GM23338 (cell line): ENCODE results near the gene MORC3. TPM values are rescaled to one million over a fixed set of nuclear protein-coding genes. Genes with fewer than 3 reads are reported as not detected.

Experiments used
- ATAC-seq: fragments of 200-7000 bp; cut with Tn5 transposase; 3 replicates; pipeline ENCODE4 v1.9.1; 2020
- DNase-seq: peaks from one replicate; pipeline ENCODE4 v3.0.0-alpha.2; 2015; ENCODE audit warnings: low spot score
- H2AFZ ChIP-seq: fragments of 200-600 bp; sonication (generic); 2 replicates; pipeline ENCODE4 v1.8.0; 2016; ENCODE audit warnings: antibody characterized with exemption, mild to moderate bottlenecking, moderate library complexity
- H3F3A ChIP-seq: fragments of 200-600 bp; sonication (generic); replicated peaks from 2 replicates; pipeline ENCODE4 v1.8.0; 2017; ENCODE audit warnings: antibody characterized with exemption, mixed run types, low read depth
- H3K27ac ChIP-seq: fragments of 200-600 bp; sonication (generic); 2 replicates; pipeline ENCODE4 v1.6.1; 2016; ENCODE audit warnings: low read depth
- H3K27me3 ChIP-seq: fragments of 200-600 bp; sonication (generic); 2 replicates; pipeline ENCODE4 v1.8.0; 2016; ENCODE audit warnings: mild to moderate bottlenecking, mixed run types, moderate library complexity; ENCODE audit not compliant: insufficient read depth
- H3K36me3 ChIP-seq: fragments of 200-600 bp; sonication (generic); 2 replicates; pipeline ENCODE4 v1.8.0; 2016; ENCODE audit warnings: mild to moderate bottlenecking; ENCODE audit not compliant: insufficient read depth
- H3K4me1 ChIP-seq: fragments of 200-600 bp; sonication (generic); 2 replicates; pipeline ENCODE4 v1.8.0; 2016; ENCODE audit warnings: mild to moderate bottlenecking, moderate library complexity; ENCODE audit not compliant: insufficient read depth
- H3K4me2 ChIP-seq: fragments of 200-600 bp; sonication (generic); 2 replicates; pipeline ENCODE4 v1.7.1; 2017; ENCODE audit warnings: mixed run types
- H3K4me3 ChIP-seq: fragments of 200-600 bp; sonication (generic); 2 replicates; pipeline ENCODE4 v1.6.1; 2016; ENCODE audit warnings: mixed run types
- H3K79me2 ChIP-seq: fragments of 200-600 bp; sonication (generic); replicated peaks from 2 replicates; pipeline ENCODE4 v1.8.0; 2017; ENCODE audit warnings: mild to moderate bottlenecking; ENCODE audit not compliant: insufficient read depth
- H3K9me2 ChIP-seq: fragments of 200-600 bp; sonication (generic); 2 replicates; pipeline ENCODE4 v1.8.0; 2017; ENCODE audit not compliant: insufficient read depth
- H4K20me1 ChIP-seq: fragments of 200-600 bp; sonication (generic); replicated peaks from 2 replicates; pipeline ENCODE4 v1.8.0; 2017; ENCODE audit warnings: mild to moderate bottlenecking; ENCODE audit not compliant: insufficient read depth
- H3K27ac Mint-ChIP-seq: 2 replicates; pipeline ENCODE4 v1.8.0; 2020; ENCODE audit warnings: inconsistent platforms, mild to moderate bottlenecking, moderate library complexity, mixed read lengths
- H3K27me3 Mint-ChIP-seq: 3 replicates; pipeline ENCODE4 v1.8.0; 2022; ENCODE audit warnings: low read depth, mild to moderate bottlenecking, moderate library complexity, mixed read lengths, inconsistent platforms; ENCODE audit not compliant: insufficient read depth, poor library complexity
- H3K36me3 Mint-ChIP-seq: 3 replicates; pipeline ENCODE4 v1.8.0; 2021; ENCODE audit warnings: low read depth, mild to moderate bottlenecking, inconsistent platforms, moderate library complexity, mixed read lengths
- H3K4me1 Mint-ChIP-seq: 3 replicates; pipeline ENCODE4 v1.8.0; 2020; ENCODE audit warnings: mild to moderate bottlenecking, inconsistent platforms, mixed read lengths
- H3K4me3 Mint-ChIP-seq: 3 replicates; pipeline ENCODE4 v1.8.0; 2021; ENCODE audit warnings: moderate library complexity, mild to moderate bottlenecking, inconsistent platforms, mixed read lengths
- H3K9me3 Mint-ChIP-seq: 3 replicates; pipeline ENCODE4 v1.8.0; 2020; ENCODE audit warnings: moderate library complexity, mild to moderate bottlenecking, inconsistent platforms, mixed read lengths
- CREB1 ChIP-seq: fragments of 250-450 bp; sonication (Bioruptor Pico); IDR thresholded peaks from 2 replicates; pipeline ENCODE4 v1.5.0; 2020; ENCODE audit warnings: low read depth, mild to moderate bottlenecking, moderate library complexity
- EZH2 ChIP-seq: fragments of 200-600 bp; sonication (generic); IDR thresholded peaks from one replicate; pipeline ENCODE4 v1.8.0; 2017; ENCODE audit warnings: antibody characterized with exemption, mild to moderate bottlenecking, low read depth; ENCODE audit not compliant: unreplicated experiment
- EZH2phosphoT487 ChIP-seq: fragments of 200-600 bp; sonication (generic); IDR thresholded peaks from one replicate; pipeline ENCODE4 v1.8.1; 2018; ENCODE audit warnings: antibody characterized with exemption; ENCODE audit not compliant: unreplicated experiment
- JUNB ChIP-seq: IDR thresholded peaks from one replicate; pipeline ENCODE4 v1.6.1; 2016; ENCODE audit warnings: antibody characterized with exemption; ENCODE audit not compliant: unreplicated experiment
- POLR2AphosphoS5 ChIP-seq: IDR thresholded peaks from 2 replicates; pipeline ENCODE4 v1.6.1; 2016; ENCODE audit warnings: antibody characterized with exemption, low read depth
- STAT1 ChIP-seq: IDR thresholded peaks from one replicate; pipeline ENCODE4 v1.6.1; 2016; ENCODE audit warnings: antibody characterized with exemption; ENCODE audit not compliant: unreplicated experiment
- ZNF114 ChIP-seq: fragments of 250-450 bp; sonication (Bioruptor Pico); IDR thresholded peaks from 2 replicates; pipeline ENCODE4 v1.5.0; 2020; ENCODE audit warnings: mild to moderate bottlenecking, moderate library complexity
- ZNF331 ChIP-seq: fragments of 250-450 bp; sonication (Bioruptor Pico); IDR thresholded peaks from 2 replicates; pipeline ENCODE4 v1.5.0; 2020; ENCODE audit warnings: low read depth, mild to moderate bottlenecking, moderate library complexity
- polyA plus RNA-seq: library from polyadenylated mRNA; unstranded; fragments of >200 nt; fragmentation: Nextera tagmentation; extraction: Ambion mirVana; gene quantifications from 2 replicates; pipeline ENCODE4 v1.2.1, GENCODE V29; 2016
- total RNA-seq: library from RNA; depleted of rRNA; stranded (reverse); fragments of >200 nt; shearing (Covaris generic); gene quantifications from 2 replicates; pipeline ENCODE4 v1.2.3, GENCODE V29; 2014
- TF ChIP-seq, protein P1 (sequence below): IDR thresholded peaks from one replicate; pipeline ENCODE4 v1.6.1; 2018; ENCODE audit warnings: antibody characterized with exemption; ENCODE audit not compliant: unreplicated experiment
- TF ChIP-seq, protein P2 (sequence below): fragments of 250-450 bp; sonication (Bioruptor Pico); IDR thresholded peaks from 2 replicates; pipeline ENCODE4 v1.5.0; 2020; ENCODE audit warnings: mild to moderate bottlenecking, moderate library complexity
- TF ChIP-seq, protein P3 (sequence below): IDR thresholded peaks from 2 replicates; pipeline ENCODE4 v1.6.1; 2016; ENCODE audit warnings: antibody characterized with exemption

MORC3 gene
- total and polyA plus RNA-seq, 2 experiments from 2014 or later, result 11.5 to 25.4 TPM

DNA sequence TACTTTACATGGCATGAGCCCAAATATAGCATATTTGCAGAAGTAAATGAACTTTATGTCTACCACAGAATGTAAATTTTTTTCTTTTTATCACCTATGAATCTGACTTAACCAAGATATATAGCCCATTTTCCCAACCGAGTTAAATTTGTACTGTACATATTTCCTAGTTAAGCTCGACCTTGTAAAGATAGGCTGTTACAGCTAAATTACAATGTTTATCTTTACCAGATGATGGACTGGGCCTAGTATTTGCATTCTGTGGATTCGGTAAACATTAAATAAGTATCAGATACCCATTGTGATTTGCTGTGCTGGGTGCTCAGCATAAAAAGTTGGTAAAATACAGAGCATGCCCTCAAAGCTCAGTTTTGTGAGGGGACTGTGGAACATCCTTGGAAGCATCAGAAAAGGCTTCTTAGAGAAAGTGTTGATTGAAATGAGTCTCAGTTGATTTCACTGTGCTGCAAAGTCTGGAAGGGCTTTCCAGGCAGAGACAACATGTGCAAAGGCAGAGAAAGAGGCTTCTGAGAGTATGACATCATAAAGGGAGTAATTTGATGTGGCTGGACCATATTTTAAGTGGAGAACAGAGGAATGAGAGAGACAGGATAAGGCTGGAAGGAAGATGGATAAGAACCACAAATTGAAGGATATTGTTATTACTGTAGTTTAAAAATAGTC lies 27.4 kb downstream of the MORC3 start:
- no peak overlapping the region for H3K27ac Mint-ChIP-seq
- Histone ChIP-seq H3F3A (no peaks in the 10 kb centered on the region), H3K4me2 (no peak overlapping the region), H3K27me3 (no peaks in the 10 kb centered on the region), H3K36me3 (peaks cover 50% of the 10 kb centered on the region), H4K20me1 (peaks cover 6% of the 10 kb centered on the region; the same call in 1 of the 2 replicates), H3K4me3 (no peak overlapping the region), H2AFZ (no peak overlapping the region), H3K79me2 (no peaks in the 10 kb centered on the region), H3K27ac (no peak overlapping the region), H3K9me2 (no peaks in the 10 kb centered on the region), H3K4me1 (no peaks in the 10 kb centered on the region)
- peaks cover 64% of the 10 kb centered on the region for H3K36me3 Mint-ChIP-seq
- no peak overlapping the region for H3K4me3 Mint-ChIP-seq
- peaks cover 4% of the 10 kb centered on the region for H3K27me3 Mint-ChIP-seq
- no peaks in the 10 kb centered on the region for H3K9me3 Mint-ChIP-seq
- no peak for DNase-seq
- TF ChIP-seq POLR2AphosphoS5, result no peak
- ATAC-seq, result no peak
- no peaks in the 10 kb centered on the region for H3K4me1 Mint-ChIP-seq

DNA sequence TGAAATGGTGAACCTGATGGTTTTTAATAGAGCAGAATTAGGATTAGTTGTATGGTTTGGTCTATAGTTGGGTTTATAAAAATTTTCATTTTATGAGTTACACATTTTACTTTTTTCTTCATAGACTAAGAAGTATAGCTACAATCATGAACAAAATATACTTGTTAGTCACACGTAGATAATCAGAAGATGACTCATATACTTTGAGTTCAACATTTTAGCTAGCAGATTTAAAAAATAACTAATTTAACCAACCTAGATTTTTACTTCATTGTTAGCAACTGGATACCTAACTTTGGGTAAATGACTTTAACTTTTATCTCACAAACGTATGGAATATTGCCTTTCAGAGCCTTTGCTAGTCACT lies 27.9 kb downstream of the MORC3 start:
- Histone ChIP-seq H3K4me3 (no peak overlapping the region), H3K79me2 (no peaks in the 10 kb centered on the region), H3K27me3 (no peaks in the 10 kb centered on the region), H4K20me1 (peaks cover 6% of the 10 kb centered on the region; the same call in 1 of the 2 replicates), H3K4me2 (no peak overlapping the region), H3K36me3 (peaks cover 50% of the 10 kb centered on the region), H2AFZ (no peak overlapping the region), H3K27ac (no peak overlapping the region), H3F3A (no peaks in the 10 kb centered on the region), H3K9me2 (no peaks in the 10 kb centered on the region), H3K4me1 (no peaks in the 10 kb centered on the region)
- H3K4me1 Mint-ChIP-seq, result no peaks in the 10 kb centered on the region
- no peaks in the 10 kb centered on the region for H3K9me3 Mint-ChIP-seq
- H3K27me3 Mint-ChIP-seq, result peaks cover 4% of the 10 kb centered on the region
- DNase-seq (no peak), ATAC-seq (no peak)
- peaks cover 66% of the 10 kb centered on the region for H3K36me3 Mint-ChIP-seq
- H3K4me3 Mint-ChIP-seq, result no peak overlapping the region
- TF ChIP-seq POLR2AphosphoS5 (no peak), ZNF331 (CRISPR knock-in tag) (no peak), JUNB (no peak), ZNF114 (CRISPR knock-in tag) (no peak), EZH2phosphoT487 (no peak), CREB1 (CRISPR knock-in tag) (no peak), STAT1 (no peak), EZH2 (no peak)
- TF ChIP-seq, protein P1, sequence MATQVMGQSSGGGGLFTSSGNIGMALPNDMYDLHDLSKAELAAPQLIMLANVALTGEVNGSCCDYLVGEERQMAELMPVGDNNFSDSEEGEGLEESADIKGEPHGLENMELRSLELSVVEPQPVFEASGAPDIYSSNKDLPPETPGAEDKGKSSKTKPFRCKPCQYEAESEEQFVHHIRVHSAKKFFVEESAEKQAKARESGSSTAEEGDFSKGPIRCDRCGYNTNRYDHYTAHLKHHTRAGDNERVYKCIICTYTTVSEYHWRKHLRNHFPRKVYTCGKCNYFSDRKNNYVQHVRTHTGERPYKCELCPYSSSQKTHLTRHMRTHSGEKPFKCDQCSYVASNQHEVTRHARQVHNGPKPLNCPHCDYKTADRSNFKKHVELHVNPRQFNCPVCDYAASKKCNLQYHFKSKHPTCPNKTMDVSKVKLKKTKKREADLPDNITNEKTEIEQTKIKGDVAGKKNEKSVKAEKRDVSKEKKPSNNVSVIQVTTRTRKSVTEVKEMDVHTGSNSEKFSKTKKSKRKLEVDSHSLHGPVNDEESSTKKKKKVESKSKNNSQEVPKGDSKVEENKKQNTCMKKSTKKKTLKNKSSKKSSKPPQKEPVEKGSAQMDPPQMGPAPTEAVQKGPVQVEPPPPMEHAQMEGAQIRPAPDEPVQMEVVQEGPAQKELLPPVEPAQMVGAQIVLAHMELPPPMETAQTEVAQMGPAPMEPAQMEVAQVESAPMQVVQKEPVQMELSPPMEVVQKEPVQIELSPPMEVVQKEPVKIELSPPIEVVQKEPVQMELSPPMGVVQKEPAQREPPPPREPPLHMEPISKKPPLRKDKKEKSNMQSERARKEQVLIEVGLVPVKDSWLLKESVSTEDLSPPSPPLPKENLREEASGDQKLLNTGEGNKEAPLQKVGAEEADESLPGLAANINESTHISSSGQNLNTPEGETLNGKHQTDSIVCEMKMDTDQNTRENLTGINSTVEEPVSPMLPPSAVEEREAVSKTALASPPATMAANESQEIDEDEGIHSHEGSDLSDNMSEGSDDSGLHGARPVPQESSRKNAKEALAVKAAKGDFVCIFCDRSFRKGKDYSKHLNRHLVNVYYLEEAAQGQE, result no peak
- TF ChIP-seq, protein P2, sequence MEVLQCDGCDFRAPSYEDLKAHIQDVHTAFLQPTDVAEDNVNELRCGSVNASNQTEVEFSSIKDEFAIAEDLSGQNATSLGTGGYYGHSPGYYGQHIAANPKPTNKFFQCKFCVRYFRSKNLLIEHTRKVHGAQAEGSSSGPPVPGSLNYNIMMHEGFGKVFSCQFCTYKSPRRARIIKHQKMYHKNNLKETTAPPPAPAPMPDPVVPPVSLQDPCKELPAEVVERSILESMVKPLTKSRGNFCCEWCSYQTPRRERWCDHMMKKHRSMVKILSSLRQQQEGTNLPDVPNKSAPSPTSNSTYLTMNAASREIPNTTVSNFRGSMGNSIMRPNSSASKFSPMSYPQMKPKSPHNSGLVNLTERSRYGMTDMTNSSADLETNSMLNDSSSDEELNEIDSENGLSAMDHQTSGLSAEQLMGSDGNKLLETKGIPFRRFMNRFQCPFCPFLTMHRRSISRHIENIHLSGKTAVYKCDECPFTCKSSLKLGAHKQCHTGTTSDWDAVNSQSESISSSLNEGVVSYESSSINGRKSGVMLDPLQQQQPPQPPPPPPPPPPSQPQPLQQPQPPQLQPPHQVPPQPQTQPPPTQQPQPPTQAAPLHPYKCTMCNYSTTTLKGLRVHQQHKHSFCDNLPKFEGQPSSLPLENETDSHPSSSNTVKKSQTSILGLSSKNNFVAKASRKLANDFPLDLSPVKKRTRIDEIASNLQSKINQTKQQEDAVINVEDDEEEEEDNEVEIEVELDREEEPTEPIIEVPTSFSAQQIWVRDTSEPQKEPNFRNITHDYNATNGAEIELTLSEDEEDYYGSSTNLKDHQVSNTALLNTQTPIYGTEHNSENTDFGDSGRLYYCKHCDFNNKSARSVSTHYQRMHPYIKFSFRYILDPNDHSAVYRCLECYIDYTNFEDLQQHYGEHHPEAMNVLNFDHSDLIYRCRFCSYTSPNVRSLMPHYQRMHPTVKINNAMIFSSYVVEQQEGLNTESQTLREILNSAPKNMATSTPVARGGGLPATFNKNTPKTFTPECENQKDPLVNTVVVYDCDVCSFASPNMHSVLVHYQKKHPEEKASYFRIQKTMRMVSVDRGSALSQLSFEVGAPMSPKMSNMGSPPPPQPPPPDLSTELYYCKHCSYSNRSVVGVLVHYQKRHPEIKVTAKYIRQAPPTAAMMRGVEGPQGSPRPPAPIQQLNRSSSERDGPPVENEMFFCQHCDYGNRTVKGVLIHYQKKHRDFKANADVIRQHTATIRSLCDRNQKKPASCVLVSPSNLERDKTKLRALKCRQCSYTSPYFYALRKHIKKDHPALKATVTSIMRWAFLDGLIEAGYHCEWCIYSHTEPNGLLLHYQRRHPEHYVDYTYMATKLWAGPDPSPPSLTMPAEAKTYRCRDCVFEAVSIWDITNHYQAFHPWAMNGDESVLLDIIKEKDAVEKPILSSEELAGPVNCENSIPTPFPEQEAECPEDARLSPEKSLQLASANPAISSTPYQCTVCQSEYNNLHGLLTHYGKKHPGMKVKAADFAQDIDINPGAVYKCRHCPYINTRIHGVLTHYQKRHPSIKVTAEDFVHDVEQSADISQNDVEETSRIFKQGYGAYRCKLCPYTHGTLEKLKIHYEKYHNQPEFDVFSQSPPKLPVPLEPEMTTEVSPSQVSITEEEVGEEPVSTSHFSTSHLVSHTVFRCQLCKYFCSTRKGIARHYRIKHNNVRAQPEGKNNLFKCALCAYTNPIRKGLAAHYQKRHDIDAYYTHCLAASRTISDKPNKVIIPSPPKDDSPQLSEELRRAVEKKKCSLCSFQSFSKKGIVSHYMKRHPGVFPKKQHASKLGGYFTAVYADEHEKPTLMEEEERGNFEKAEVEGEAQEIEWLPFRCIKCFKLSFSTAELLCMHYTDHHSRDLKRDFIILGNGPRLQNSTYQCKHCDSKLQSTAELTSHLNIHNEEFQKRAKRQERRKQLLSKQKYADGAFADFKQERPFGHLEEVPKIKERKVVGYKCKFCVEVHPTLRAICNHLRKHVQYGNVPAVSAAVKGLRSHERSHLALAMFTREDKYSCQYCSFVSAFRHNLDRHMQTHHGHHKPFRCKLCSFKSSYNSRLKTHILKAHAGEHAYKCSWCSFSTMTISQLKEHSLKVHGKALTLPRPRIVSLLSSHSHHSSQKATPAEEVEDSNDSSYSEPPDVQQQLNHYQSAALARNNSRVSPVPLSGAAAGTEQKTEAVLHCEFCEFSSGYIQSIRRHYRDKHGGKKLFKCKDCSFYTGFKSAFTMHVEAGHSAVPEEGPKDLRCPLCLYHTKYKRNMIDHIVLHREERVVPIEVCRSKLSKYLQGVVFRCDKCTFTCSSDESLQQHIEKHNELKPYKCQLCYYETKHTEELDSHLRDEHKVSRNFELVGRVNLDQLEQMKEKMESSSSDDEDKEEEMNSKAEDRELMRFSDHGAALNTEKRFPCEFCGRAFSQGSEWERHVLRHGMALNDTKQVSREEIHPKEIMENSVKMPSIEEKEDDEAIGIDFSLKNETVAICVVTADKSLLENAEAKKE (CRISPR knock-in tag), result no peak
- TF ChIP-seq, protein P3, sequence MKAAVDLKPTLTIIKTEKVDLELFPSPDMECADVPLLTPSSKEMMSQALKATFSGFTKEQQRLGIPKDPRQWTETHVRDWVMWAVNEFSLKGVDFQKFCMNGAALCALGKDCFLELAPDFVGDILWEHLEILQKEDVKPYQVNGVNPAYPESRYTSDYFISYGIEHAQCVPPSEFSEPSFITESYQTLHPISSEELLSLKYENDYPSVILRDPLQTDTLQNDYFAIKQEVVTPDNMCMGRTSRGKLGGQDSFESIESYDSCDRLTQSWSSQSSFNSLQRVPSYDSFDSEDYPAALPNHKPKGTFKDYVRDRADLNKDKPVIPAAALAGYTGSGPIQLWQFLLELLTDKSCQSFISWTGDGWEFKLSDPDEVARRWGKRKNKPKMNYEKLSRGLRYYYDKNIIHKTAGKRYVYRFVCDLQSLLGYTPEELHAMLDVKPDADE, result no peak
- no peak overlapping the region for H3K27ac Mint-ChIP-seq
